NK-92 (cell line): ENCODE results near the gene ZNF440.
"Not testable (repeated sequence)": the region's sequence is repeated elsewhere in the genome, so short reads cannot be mapped to it uniquely, and the experiment has no call there.

Experiments used
- DNase-seq: peaks from one replicate; lab custom pipeline; 2025; ENCODE audit not compliant: unreplicated experiment; lab: John Stamatoyannopoulos, UW

The ZNF440 gene

DNA sequence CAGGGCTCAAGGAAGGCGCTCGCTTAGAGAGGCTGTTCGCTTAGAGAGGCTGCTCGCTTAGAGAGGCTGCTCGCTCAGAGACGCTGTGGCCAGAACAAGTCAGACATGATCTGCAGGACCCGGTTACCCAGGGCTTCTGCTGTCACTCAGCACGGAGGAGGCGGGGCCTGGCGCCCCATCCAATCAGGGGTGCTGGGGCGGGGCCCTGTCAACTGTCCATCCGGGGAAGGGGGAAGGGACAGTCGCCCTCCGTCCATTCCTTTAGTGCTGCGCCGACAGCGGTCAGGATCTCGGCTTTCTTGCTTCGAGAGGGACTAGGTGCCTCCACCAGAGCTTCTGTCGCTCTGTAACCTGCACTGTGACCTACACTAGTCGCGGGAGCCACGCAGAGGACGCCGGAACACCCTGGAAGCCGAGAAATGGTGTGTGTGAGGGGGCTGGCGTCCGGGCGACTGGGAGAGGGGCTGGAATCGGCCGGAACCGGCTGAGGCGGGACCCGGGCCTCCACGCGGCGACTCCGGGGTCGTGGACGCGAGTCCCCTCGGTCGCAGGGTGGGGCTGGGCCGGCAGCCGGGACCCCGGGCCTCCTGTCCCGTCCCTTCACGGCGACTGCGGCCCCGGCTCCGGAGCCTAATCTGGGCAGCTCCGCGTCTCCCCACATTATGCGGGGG is at the start of gene ZNF440:
Gene ZNF440, plus strand, starts transcription at position 245 of the 671 bp plus-strand sequence. Its CDS starts 175 bp downstream, at position 420.
- no peak for DNase-seq

DNA sequence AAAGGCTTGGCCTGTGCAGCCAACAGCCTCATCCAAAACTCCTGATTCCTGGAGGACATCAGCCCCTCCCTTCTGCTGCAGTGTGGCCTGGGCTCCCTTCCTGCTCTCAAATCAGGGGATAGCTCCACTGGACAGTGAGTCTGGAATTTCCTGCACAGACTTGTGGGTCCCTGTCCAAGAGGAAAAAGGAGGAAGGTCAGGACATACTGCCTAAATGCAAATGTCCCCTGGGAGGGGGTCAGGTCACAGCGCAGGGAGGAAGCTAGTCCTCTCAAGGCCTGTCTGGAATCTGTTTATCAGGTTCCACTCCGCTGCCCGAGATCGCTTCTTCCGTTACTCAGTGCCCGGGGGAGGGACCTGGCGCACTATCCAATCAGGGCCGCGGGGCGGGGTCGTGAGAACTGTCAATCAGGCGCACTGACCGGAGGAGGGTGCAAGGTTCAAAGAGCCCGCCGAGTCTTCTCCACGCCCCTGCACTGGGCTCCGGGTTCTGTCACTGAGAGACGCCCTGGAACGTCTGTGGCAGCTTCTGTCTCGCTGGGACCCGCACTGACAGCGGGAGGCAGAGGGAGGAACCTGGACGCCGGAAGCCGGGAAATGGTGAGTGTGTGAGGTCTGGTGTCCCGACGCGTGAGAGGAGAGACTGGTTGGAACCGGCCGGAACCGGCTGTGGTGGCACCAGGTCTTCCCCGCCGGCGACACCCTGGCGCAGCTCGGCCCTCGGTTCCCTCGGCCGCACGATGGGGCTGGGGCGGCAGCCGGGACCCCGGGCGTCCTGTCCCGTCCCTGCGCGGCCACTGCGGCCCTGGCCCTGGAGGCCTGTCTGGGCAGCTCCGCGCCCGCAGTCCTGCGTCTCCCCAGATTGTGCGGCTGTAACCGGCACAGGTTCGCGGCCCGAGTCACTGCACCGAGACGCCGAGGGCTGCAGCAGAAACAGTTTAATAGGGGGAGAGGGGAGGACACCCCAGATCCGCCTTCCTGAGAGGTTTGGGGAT is 47.2 kb upstream of the ZNF440 start, which contains the start of gene ZNF441:
Gene ZNF441, plus strand, starts transcription at position 404 of the 995 bp plus-strand sequence. Its CDS starts 194 bp downstream, at position 598.
- peak; percentile 23 for DNase-seq

DNA sequence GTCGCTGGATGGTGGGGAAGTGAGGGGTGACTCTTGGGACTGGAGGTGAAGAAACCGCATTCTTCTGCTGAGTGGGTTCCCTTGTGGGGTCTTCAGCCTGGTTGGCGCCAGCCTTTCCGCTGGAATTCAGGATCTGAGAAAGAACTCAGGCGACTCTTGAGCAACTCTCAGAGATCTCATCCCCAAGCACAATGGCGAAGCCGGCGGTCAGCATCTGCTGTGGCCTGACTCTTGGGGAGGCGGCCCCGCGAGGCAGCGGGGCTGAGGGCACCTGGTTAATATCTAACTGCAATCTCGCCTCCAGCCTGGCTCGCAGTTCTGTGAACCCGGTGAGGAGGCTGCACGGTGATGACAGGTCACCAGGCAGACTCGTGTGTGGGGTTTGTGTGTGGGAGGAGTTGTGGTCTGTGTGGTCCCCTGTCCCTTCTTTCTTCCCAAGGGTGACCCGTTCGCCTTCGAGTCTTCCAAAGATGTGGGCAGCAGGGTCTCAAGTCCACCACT is 46.4 kb upstream of the ZNF440 start:
- no peak for DNase-seq

DNA sequence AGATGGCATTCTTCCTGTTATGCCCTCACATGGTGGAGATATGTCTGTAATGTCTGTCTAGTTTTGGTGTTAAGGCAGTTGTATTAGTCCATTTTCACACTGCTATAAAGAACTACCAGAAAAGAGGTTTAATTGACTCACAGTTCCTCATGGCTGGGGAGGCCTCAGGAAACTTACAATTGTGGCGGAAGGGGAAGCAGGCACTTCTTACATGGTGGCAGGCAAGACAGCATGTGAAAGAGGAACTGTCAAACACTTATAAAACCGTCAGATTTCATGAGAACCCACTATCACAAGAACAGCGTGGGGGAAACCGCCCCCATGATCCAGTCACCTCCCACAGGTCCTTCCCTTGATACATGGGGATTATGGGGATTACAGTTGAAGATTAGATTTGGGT is 44.1 kb upstream of the ZNF440 start:
- no peak for DNase-seq

DNA sequence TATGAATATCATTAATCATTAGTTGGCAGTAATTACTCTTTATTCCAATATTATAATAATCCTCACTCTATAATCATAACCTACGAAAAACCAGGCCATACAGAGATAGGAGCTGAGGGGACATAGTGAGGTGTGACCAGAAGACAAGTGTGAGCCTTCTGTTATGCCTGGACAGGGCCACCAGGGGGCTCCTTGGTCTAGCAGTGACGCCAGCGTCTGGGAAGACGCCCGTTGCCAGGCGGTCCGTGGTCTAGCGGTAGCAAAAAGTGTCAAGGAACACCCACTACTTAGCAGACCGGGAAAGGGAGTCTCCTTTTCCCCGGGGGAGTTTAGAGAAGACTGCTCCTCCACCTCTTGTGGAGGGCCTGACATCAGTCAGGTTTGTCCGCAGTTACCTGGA is 42.6 kb upstream of the ZNF440 start:
- not testable (repeated sequence) for DNase-seq

DNA sequence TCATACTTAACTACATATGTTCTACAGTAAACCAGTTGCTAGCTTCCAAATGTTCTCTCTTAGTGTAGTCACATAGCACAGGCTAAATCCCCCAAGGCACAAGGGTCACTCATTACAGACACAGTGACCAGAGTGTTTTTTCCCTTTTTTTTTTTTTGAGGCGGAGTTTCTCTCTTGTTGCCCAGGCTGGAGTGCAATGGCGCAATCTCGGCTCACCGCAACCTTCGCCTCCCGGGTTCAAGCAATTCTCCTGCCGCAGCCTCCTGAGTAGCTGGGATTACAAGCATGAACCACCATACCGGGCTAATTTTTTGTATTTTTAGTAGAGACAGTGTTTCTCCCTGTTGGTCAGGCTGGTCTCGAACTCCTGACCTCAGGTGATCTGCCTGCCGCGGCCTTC is 37.4 kb upstream of the ZNF440 start:
- not testable (repeated sequence) for DNase-seq

DNA sequence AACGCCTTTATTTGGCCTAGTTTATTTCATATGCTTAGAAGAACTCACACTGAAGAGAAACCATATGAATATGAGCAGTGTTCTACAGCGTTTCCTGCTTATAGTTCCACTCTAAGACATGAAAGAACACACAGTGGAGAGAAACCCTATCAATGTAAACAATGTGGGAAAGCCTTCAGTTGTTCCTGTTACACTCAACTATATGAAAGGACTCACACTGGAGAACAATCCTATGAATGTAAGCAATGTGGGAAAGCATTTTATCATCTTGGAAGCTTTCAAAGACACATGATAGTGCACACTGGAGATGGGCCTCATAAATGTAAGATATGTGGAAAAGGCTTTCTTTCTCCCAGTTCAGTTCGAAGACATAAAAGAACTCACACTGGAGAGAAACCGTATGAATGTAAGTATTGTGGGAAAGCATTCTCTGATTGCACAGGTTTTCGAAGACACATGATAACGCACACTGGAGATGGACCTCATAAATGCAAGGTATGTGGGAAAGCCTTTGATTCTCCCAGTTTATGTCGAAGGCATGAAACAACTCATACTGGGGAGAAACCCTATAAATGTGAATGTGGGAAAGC is 33.5 kb upstream of the ZNF440 start:
- DNase-seq = no peak

DNA sequence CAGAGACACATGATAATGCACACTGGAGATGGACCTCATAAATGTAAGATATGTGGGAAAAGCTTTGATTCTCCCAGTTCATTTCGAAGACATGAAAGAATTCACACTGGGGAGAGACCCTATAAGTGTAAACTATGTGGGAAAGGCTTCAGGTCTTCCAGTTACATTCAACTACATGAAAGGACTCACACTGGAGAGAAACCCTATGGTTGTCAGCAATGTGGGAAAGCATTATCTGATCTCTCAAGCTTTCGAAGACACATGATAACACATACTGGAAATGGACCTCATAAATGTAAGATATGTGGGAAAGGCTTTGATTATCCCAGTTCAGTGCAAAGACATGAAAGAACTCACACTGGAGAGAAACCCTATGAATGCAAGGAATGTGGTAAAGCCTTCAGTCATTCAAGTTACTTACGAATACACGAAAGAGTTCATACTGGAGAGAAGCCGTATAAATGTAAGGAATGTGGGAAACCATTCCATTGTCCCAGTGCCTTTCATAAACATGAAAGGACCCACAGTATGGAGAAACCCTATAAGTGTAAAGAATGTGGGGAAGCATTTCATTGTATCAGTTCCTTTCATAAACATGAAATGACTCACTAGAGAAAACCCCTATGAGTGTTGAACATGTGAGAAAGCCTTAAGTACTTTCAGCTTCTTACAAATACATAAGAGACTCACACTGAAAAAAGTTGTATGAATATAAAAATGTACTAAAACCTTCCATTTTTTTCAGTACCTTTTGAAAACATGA is 32.6 kb upstream of the ZNF440 start:
- DNase-seq = no peak

DNA sequence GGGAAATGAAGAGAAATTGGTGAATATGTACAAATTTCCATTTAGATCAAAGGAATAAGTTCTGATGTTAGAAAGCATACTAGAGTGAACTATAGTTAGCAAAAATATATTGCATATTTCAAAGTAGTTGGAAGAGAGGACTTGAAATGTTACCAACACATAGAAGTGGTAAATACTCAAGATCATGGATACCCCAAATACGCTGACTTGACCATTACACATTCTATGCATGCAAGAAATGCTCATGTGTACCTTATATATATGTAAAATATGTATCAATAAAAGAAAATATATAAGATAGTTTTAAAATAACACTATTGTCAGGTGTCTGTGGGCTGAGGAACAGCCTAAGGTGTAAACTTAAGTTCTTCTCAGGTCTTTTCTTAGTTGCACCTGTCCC is 30.3 kb upstream of the ZNF440 start:
- no peak for DNase-seq

DNA sequence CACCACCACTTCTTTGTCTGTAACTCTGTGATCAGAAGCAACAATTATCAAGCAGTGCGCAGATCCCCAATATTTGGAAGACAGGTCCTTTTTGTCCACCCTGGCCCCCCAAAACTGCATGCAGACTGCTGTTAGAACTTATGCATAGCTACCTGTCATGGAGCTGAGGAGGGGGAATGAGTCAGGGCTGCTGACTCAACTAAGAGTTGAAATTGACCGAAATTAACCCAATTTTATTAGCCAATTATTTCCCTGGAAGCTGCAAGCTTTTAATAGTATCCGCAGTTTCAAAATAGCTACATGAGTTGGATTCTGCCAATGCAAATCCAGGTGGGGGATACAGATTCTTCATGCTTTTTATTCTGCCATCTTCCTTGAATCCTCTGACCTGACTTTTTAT is 29.7 kb upstream of the ZNF440 start:
- no peak for DNase-seq

DNA sequence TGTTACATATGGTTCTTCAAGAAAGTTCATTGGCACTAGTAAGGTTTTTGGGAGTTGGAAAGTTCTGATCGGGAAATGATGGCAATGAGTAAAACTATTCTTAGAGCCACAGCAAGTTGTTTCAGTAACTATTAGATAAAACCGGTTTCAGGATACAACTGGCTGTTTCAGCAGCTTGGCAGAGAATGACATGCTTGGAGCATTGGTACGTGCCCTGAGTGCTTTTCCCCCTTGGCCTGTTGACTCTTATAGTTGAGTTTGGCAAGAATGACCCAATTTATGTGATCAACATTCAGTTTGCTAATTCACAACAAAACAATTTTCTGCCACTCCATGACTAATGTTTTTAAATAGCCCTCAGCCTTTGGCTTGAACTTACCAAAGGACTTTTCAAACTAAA is 26.5 kb upstream of the ZNF440 start:
- no peak for DNase-seq

DNA sequence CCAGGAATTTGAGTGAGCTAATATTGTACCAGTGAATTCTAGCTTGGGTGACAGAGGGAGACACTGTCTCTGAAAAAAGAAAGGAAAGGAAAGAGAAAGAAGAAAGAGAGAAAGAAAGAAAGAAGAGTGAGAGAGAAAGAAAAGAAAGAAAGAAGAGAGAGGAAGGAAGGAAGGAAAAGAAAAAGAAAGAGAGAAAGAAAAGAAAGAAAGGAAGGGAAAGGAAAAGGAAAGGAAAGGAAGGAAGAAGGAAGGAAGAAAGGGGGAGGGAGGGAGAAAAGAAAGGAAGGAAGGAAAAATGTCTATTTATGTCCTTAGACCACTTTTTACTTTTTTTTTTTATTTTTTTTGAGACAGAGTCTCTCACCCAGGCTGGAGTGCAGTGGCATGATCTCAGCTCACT is 21.1 kb upstream of the ZNF440 start:
- DNase-seq = no peak

DNA sequence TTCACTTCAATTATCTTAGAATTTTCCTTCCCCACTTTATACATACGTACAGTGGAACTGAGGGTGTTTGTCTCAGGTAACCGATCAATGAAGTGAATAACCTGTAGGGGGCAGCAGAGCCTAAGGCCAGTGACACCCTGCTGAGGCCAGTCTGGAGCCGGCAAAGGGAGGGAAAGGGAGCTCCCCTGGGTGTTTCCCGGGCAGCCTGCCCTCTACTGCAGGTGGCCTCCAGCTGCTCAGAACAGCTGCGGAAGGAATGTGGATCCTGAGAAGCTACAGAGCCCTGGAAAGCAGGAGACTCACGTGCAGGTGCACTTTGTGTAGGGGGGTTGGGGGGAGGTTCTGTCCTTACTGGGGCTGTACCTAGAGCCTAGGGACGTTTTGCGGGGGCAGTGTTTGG is 16.6 kb upstream of the ZNF440 start:
- DNase-seq = no peak

DNA sequence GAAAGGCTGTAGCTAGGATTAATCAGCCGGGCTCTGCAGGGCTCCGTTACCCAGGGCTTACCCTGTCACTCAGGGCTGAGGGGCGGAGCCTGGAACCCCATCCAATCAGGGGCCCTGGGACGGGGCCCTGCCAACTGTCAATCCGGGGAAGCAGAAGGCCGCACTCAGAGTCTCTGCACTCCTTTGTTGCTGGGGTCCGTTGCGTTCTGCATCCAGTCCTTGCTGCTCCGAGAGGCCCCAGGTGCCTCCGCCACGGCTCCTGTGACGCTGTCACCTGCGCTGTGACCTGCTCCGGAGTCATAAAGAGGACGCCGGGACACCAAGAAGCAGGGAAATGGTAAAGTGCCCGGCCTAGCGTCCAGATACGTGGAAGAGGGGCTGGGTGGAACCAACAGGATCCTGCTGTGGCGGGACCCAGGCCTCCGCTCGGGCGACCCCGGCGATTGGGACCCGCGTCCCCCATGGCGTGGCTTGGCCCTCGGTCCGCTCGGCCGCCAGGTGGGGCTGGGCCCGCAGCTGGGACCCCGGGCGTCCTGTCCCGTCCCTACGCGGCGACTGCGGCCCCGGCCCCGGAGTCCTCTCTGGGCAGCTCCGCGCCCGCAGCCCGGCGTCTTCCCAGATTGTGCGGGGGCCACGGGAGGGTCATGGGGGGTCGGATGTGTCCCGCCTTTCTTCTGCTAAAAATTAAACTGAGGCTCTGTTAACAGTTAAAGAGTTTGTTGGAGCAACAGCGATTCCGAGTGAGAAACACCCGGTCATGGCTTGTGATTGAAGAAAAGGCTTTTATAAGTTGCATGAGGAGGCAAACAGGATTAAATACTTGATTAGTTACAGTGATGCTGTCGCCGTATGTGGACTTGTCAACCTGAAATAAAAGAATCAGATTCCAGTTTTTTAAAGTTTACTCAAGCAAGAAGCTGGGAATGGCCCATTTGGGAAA is 15.4 kb upstream of the ZNF440 start, which contains the start of gene ZNF491:
Gene ZNF491, plus strand, starts transcription at position 133 of the 940 bp plus-strand sequence. CDS start 7,431 bp downstream, outside the sequence.
- DNase-seq = no peak

DNA sequence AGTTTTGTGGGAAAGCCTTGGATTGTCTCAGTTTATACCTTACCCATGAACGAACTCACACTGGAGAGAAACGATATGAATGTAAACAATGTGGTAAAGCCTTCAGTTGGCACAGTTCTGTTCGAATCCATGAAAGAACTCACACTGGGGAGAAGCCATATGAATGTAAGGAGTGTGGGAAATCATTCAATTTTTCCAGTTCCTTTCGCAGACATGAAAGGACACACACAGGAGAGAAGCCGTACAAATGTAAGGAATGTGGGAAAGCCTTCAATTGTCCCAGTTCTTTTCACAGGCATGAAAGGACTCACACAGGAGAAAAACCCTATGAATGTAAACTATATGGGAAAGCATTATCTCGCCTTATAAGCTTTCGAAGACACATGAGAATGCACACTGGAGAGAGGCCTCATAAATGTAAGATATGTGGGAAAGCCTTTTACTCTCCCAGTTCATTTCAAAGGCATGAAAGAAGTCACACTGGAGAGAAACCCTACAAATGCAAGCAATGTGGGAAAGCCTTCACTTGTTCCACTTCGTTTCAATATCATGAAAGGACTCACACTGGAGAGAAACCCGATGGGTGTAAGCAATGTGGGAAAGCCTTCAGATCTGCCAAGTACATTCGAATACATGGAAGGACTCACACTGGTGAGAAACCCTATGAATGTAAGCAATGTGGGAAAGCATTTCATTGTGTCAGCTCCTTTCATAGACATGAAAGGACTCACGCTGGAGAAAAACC is 7.5 kb upstream of the ZNF440 start:
- no peak for DNase-seq

DNA sequence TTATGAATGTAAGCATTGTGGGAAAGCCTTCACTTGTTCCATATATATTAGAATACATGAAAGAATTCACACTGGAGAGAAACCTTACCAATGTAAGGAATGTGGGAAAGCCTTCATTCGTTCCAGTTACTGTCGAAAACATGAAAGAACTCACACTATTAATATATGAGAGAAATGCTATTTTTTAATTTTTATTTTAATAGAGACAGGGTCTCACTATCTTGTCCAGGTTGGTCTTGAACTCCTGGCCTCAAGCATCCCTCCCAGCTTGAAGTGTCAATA is 7.0 kb upstream of the ZNF440 start:
- no peak for DNase-seq

DNA sequence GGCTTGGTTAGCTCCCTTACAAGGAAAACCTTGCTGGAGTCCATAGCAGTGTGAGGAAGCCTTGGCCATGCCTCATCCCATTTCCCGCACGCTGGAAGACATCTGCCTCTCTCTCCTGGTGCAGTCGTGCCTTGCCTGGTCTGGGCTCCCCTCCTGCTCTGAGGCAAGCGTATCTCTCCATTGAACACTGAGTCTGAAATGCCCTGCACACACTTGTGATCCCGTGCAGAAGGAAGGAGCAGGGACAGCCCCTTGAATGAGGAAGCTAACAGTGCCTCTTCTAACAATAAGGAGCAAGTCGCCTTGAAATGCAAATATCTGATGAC is 407 bp upstream of the ZNF440 start:
- no peak for DNase-seq

DNA sequence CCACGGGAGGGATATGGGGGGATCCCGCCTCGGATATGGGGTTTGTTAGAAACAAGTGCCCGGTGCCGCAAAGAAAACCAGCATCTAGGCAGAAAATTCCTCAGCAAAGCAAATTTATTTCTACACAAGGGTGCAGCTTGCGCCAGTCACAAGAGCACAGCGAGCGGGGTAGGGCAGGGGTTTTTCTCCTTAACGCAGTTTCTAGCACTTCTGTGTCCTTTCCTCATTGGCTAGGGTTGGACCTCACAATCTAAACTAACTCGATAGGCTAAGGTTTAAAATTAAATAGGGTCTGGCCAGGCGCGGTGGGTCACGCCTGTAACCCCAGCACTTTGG is 595 bp downstream of the ZNF440 start:
- no peak for DNase-seq

DNA sequence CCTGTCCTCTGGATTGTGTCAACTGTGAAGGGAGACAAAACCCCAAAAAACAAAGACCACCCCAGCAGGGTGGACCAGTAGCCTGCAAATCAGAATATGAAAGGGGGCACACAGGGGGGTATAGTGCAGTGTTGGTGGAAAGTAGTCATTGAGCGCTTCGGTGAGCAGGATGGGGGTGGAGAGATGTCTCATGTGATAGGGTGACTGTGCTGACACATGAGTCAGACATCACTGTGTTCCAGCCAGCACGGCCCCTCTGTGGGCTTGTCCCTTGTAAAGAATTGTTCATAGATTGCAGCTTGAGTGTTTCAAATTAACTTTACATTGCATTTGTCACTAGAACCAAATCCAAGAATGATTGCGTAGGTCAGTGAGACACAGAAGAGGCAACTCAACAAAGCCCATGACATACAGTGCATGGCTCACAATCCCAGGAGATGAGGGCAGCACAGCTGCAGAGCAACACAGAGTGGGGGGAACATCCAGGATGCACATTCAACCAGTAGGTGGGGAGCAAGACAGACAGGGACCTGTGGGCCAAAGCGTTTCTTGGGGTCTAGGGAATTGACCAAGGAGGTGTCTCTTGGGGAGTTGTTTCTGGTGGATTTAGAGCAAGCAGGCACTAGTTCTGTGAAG is 7.5 kb downstream of the ZNF440 start:
- DNase-seq = no peak
